ENCODE results near the gene OR4C13.
"Not testable (repeated sequence)": the region's sequence is repeated elsewhere in the genome, so short reads cannot be mapped to it uniquely, and the experiment has no call there.

OR4C13 gene

GRCh38 chr11:49952091-49952490, at the start of gene OR4C13:
Gene OR4C13 (plus strand): TSS chr11:49952391. CDS start chr11:49952423, 32 bp downstream.
- DNase-seq (ENCODE audit: low spot score): no peak

GRCh38 chr11:49911516-49911915, 40.7 kb upstream of the OR4C13 start:
- DNase-seq (ENCODE audit: low spot score): not testable (repeated sequence)

- not testable (repeated sequence) for DNase-seq (ENCODE audit: low spot score)
These were observed 3.5 kb upstream of the OR4C13 start for GRCh38 chr11:49948701-49949100.

- DNase-seq (ENCODE audit: low spot score): not testable (repeated sequence)
These were observed 21.2 kb downstream of the OR4C13 start for GRCh38 chr11:49973439-49973838.

- not testable (repeated sequence) for DNase-seq (ENCODE audit: low spot score)
These were observed 30.2 kb downstream of the OR4C13 start, which contains the start of gene OR4C12 for GRCh38 chr11:49982435-49982834. Gene OR4C12 (minus strand): TSS chr11:49982535. CDS start chr11:49982501, 34 bp downstream.

GRCh38 chr11:49995565-49995964, 43.4 kb downstream of the OR4C13 start:
- peak; percentile 13 for DNase-seq (ENCODE audit: low spot score)
